Endothelial cell of umbilical vein (primary cell): ENCODE measurements around the gene SLC4A4. TPM values are rescaled to one million over a fixed set of nuclear protein-coding genes. Genes with fewer than 3 reads are reported as not detected.

Experiments
- BruUV-seq: library from RNA; stranded (reverse); fragments of 400-500 nt; replicated peaks from 2 replicates; lab custom pipeline; 2021; lab: Mats Ljungman, UMichigan
- CTCF ChIA-PET: fragments of 300-600, 350-600 bp; sonication (Branson Sonifier 250); formaldehyde crosslinking; loops from one replicate; lab custom pipeline; 2021; ENCODE audit warnings: antibody characterized with exemption, inconsistent platforms; lab: Charles Lee
- POLR2A ChIA-PET: fragments of 300-600, 350-600 bp; sonication (Branson Sonifier 250); formaldehyde crosslinking; loops from one replicate; lab custom pipeline; 2021; ENCODE audit warnings: antibody characterized with exemption, inconsistent platforms; lab: Charles Lee
- DNase-seq: peaks from one replicate; pipeline ENCODE4 v3.0.0-alpha.2; 2011; ENCODE audit warnings: low read depth, low spot score
- FAIRE-seq: peaks from 2 replicates; lab custom pipeline; 2011; peaks lifted over from hg19 to GRCh38; lab: Jason Lieb, UNC
- H2AFZ ChIP-seq: 2 replicates; pipeline ENCODE4 v1.6.0; 2012; ENCODE audit warnings: low read depth, low read length, control low read depth, inconsistent platforms
- H3K27ac ChIP-seq: 2 replicates; pipeline ENCODE4 v1.5.1; 2011; ENCODE audit warnings: low read depth, mild to moderate bottlenecking, control low read depth, low read length, moderate library complexity; ENCODE audit not compliant: insufficient read depth
- H3K27me3 ChIP-seq, 2 experiments: 2 replicates each; pipeline versions ENCODE4 v1.6.0 to v1.6.1; 2011; ENCODE audit warnings: low read length in 2 of 2, mixed read lengths in 1 of 2; ENCODE audit not compliant: control insufficient read depth in 2 of 2, insufficient read depth in 2 of 2
- H3K36me3 ChIP-seq, 2 experiments: 2 replicates in 1 of 2; 3 replicates in 1 of 2; pipeline ENCODE4 v1.5.1; 2011; ENCODE audit warnings: low read length in 2 of 2, mild to moderate bottlenecking in 1 of 2, moderate library complexity in 1 of 2; ENCODE audit not compliant: control insufficient read depth in 2 of 2, insufficient read depth in 2 of 2; ENCODE audit errors: extremely low read depth in 1 of 2
- H3K4me1 ChIP-seq: 3 replicates; pipeline ENCODE4 v1.5.1; 2011; ENCODE audit warnings: mild to moderate bottlenecking, low read length; ENCODE audit not compliant: control insufficient read depth, insufficient read depth; ENCODE audit errors: extremely low read depth
- H3K4me2 ChIP-seq: 2 replicates; pipeline ENCODE4 v1.6.1; 2011; ENCODE audit warnings: low read length, control low read depth, mixed read lengths; ENCODE audit not compliant: insufficient read depth
- H3K4me3 ChIP-seq, 3 experiments: fragments of 200-600 bp in 1 of 3; sonication (generic), shearing (Covaris generic) in 1 of 3; replicated peaks in 1 of 3; 2 replicates each; pipeline ENCODE4 v1.5.1; 2011 to 2016; ENCODE audit warnings: control low read depth in 3 of 3, low read length in 3 of 3, mild to moderate bottlenecking in 2 of 3, inconsistent platforms in 1 of 3, low read depth in 1 of 3, moderate library complexity in 1 of 3; ENCODE audit not compliant: insufficient read depth in 1 of 3
- H3K79me2 ChIP-seq: 2 replicates; pipeline ENCODE4 v1.6.0; 2012; ENCODE audit warnings: low read length, inconsistent platforms; ENCODE audit not compliant: control insufficient read depth, insufficient read depth
- H3K9ac ChIP-seq: replicated peaks from 2 replicates; pipeline ENCODE3; 2011; ENCODE audit warnings: low read length, control low read depth; ENCODE audit not compliant: insufficient read depth; ENCODE audit errors: extremely low read depth
- H3K9me1 ChIP-seq: replicated peaks from 3 replicates; pipeline ENCODE4 v1.6.0; 2011; ENCODE audit warnings: mild to moderate bottlenecking, low read length; ENCODE audit not compliant: control insufficient read depth, insufficient read depth; ENCODE audit errors: extremely low read depth
- H3K9me3 ChIP-seq: replicated peaks from 2 replicates; pipeline ENCODE4 v1.5.1; 2012; ENCODE audit warnings: low read length, inconsistent platforms; ENCODE audit not compliant: control insufficient read depth, insufficient read depth
- H4K20me1 ChIP-seq: replicated peaks from 2 replicates; pipeline ENCODE3; 2011; ENCODE audit warnings: mild to moderate bottlenecking, low read length; ENCODE audit not compliant: control insufficient read depth, insufficient read depth; ENCODE audit errors: extremely low read depth
- CTCF ChIP-seq, 2 donors: IDR thresholded peaks; 1 replicate in 1 of 2; 2 replicates in 1 of 2; pipeline ENCODE4 v1.5.1; 2011; ENCODE audit warnings: low read length in 2 of 2, mild to moderate bottlenecking in 2 of 2, moderate library complexity in 2 of 2, control low read depth in 1 of 2, inconsistent platforms in 1 of 2, low read depth in 1 of 2; ENCODE audit not compliant: insufficient read depth in 1 of 2; ENCODE audit errors: extremely low read depth in 1 of 2
- EZH2 ChIP-seq: IDR thresholded peaks from 2 replicates; pipeline ENCODE4 v1.6.1; 2012; ENCODE audit warnings: borderline replicate concordance, low read depth, mild to moderate bottlenecking, moderate library complexity, low read length, inconsistent platforms; ENCODE audit not compliant: severe bottlenecking
- FOS ChIP-seq: IDR thresholded peaks from 2 replicates; pipeline ENCODE4 v1.6.1; 2011; ENCODE audit warnings: mild to moderate bottlenecking, low read length, moderate library complexity, borderline replicate concordance; ENCODE audit not compliant: insufficient read depth
- GATA2 ChIP-seq: IDR thresholded peaks from 2 replicates; pipeline ENCODE4 v1.7.0; 2011; ENCODE audit warnings: low read depth, mild to moderate bottlenecking, moderate library complexity, mixed read lengths, low read length; ENCODE audit not compliant: insufficient read length, insufficient read depth
- JUN ChIP-seq: IDR thresholded peaks from 2 replicates; pipeline ENCODE4 v1.6.1; 2011; ENCODE audit warnings: borderline replicate concordance, low read depth; ENCODE audit not compliant: insufficient read length, insufficient read depth
- MAX ChIP-seq: IDR thresholded peaks from 2 replicates; pipeline ENCODE4 v1.6.1; 2011; ENCODE audit not compliant: insufficient read depth, insufficient read length
- MYC ChIP-seq: IDR thresholded peaks from one replicate; pipeline ENCODE4 v1.6.1; 2011; ENCODE audit warnings: mild to moderate bottlenecking, low read depth, low read length
- POLR2A ChIP-seq: IDR thresholded peaks from 2 replicates; pipeline ENCODE4 v1.6.1; 2012; ENCODE audit warnings: low read depth, mild to moderate bottlenecking, control low read depth, low read length
- POLR2AphosphoS5 ChIP-seq: IDR thresholded peaks from 2 replicates; pipeline ENCODE4 v1.6.1; 2012; ENCODE audit warnings: low read depth, mild to moderate bottlenecking, control low read depth, low read length, moderate library complexity; ENCODE audit not compliant: insufficient read depth
- dilution Hi-C: fragments of 300-500 bp; cut with MboI; formaldehyde crosslinking; loops from one replicate; pipeline ENCODE4 v1.15.0; 2019; ENCODE audit warnings: low sequenced_read_pairs; ENCODE audit not compliant: extremely low pct_ligation_motif_present
- intact Hi-C: fragments of 100-400 bp; cut with micrococcal nuclease; formaldehyde crosslinking; loops from one replicate; pipeline ENCODE4 v1.10.0; 2022
- polyA plus RNA-seq, 4 experiments: library from polyadenylated mRNA; depleted of rRNA in 3 of 4; stranded (reverse) in 3 of 4; unstranded in 1 of 4; fragments of >200 nt; gene quantifications; 2 replicates each; pipeline versions ENCODE4 v1.2.1 to v1.2.3, GENCODE V29; 2011 to 2012; ENCODE audit warnings: missing spikeins in 1 of 4
- total RNA-seq: library from RNA; stranded (reverse); gene quantifications from 2 replicates; pipeline ENCODE4 v1.2.3, GENCODE V29; 2021

The SLC4A4 gene
- total and polyA plus RNA-seq, 2 donors (not counting 3 experiments of a cell fraction or from before 2014, with no cell fraction given), result not detected

- no peaks in the 10 kb centered on the region for H4K20me1 ChIP-seq
- H3K36me3 ChIP-seq, result no peaks in the 10 kb centered on the region
- no peaks in the 10 kb centered on the region for H3K9me1 ChIP-seq
- FAIRE-seq, result no peak
- CTCF ChIA-PET, result no interaction called here
- no peak overlapping the region for H3K4me3 ChIP-seq
- H2AFZ ChIP-seq, result no peak overlapping the region
- no peaks in the 10 kb centered on the region for H3K79me2 ChIP-seq
- POLR2A ChIA-PET, result no interaction called here
- dilution Hi-C loops, result no loop called here
- BruUV-seq, result no TSS peak
- no peaks in the 10 kb centered on the region for H3K27me3 ChIP-seq
- no peaks in the 10 kb centered on the region for H3K4me1 ChIP-seq
- H3K9ac ChIP-seq, result no peak overlapping the region
- H3K27ac ChIP-seq, result no peak overlapping the region
- H3K9me3 ChIP-seq, result no peaks in the 10 kb centered on the region
- TF ChIP-seq CTCF (IDR thresholded peaks at IDR 0.05; ENCODE audit: extremely low read depth in 1 of 2, insufficient read depth in 1 of 2, low read depth in 1 of 2, low read length in 2 of 2) (no peak), GATA2 (no peak), MYC (no peak), MAX (no peak), POLR2A (no peak), EZH2 (no peak), POLR2AphosphoS5 (no peak), JUN (no peak), FOS (no peak)
- DNase-seq, result no peak
- intact Hi-C loops, result no loop called here
- H3K4me2 ChIP-seq, result no peak overlapping the region
These were observed 130.7 kb downstream of the SLC4A4 start for GRCh38 chr4:71469541-71469940.
